Liver (tissue), 3 donors: ENCODE measurements around the gene PATJ.

Experiments
- FOXA1 ChIP-seq: IDR thresholded peaks from 2 replicates; pipeline ENCODE4 v1.6.1; 2016; ENCODE audit warnings: antibody characterized with exemption
- JUND ChIP-seq, 2 donors: IDR thresholded peaks; 2 replicates each; pipeline ENCODE4 v1.6.1; 2016; ENCODE audit warnings: antibody characterized with exemption in 2 of 2
- NR2F2 ChIP-seq: IDR thresholded peaks from 2 replicates; pipeline ENCODE4 v1.6.1; 2016; ENCODE audit warnings: antibody characterized with exemption
- SP1 ChIP-seq: IDR thresholded peaks from 2 replicates; pipeline ENCODE4 v1.6.1; 2018; ENCODE audit warnings: antibody characterized with exemption, mild to moderate bottlenecking
- TAF1 ChIP-seq: conservative IDR thresholded peaks from 2 replicates; pipeline ENCODE4 v1.6.1; 2016; ENCODE audit warnings: antibody characterized with exemption, mild to moderate bottlenecking
- YY1 ChIP-seq: IDR thresholded peaks from 2 replicates; pipeline ENCODE4 v1.6.1; 2016; ENCODE audit warnings: antibody characterized with exemption, mild to moderate bottlenecking
- TF ChIP-seq, protein P1 (sequence below): fragments of 150-350 bp; IDR thresholded peaks from 2 replicates; pipeline ENCODE4 v1.5.1; 2017; ENCODE audit warnings: improper control_type of control experiment, low read depth, low read length; ENCODE audit not compliant: missing input control
- TF ChIP-seq, protein P2 (sequence below): IDR thresholded peaks from 2 replicates; pipeline ENCODE4 v1.6.1; 2016; ENCODE audit warnings: antibody characterized with exemption
- TF ChIP-seq, protein P3 (sequence below): IDR thresholded peaks from 2 replicates; pipeline ENCODE4 v1.6.1; 2016; ENCODE audit warnings: antibody characterized with exemption
- TF ChIP-seq, protein P4 (sequence below): IDR thresholded peaks from 2 replicates; pipeline ENCODE4 v1.6.1; 2016; ENCODE audit warnings: antibody characterized with exemption
- TF ChIP-seq, protein P5 (sequence below): IDR thresholded peaks from 2 replicates; pipeline ENCODE4 v1.6.1; 2016; ENCODE audit warnings: antibody characterized with exemption, mild to moderate bottlenecking
- donor health status: healthy.
- donor health status: healthy.

DNA sequence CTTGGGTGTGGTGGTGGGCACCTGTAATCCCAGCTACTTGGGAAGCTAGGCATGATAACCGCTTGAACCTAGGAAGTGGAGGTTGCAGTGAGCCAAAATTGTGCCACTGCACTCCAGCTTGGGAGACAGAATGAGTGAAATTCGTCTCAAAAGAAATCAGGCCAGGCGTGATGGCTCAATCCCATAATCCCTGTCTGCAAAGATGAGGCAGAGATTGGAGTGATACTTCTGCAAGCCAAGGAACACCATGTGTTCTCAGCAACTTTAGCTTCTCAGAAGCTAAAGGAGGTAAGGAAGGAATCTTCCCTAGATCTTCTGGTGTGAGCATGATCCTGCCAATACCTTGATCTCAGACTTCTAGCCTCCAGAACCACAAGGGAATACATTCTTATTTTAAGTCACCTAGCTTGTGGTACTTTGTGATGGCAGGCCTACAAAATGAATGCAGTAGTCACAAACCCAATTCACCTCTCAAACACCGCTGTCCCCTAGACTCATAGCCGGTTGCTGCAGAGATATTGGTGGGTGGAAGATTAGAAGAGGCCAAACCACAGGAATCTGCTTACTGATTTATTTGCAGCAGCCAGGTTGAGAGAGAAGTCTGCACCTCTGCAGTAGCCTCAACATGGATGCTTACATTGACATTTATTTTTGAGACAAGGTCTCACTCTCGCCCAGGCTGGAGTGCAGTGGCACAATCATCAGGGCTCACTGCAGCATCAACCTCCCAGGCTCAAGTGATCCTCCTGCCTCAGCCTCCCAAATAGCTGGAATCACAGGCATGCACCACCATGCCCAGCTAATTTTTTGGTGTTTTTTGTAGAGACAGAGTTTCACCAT lies 471.0 kb downstream of the PATJ start:
- TF ChIP-seq, protein P1, sequence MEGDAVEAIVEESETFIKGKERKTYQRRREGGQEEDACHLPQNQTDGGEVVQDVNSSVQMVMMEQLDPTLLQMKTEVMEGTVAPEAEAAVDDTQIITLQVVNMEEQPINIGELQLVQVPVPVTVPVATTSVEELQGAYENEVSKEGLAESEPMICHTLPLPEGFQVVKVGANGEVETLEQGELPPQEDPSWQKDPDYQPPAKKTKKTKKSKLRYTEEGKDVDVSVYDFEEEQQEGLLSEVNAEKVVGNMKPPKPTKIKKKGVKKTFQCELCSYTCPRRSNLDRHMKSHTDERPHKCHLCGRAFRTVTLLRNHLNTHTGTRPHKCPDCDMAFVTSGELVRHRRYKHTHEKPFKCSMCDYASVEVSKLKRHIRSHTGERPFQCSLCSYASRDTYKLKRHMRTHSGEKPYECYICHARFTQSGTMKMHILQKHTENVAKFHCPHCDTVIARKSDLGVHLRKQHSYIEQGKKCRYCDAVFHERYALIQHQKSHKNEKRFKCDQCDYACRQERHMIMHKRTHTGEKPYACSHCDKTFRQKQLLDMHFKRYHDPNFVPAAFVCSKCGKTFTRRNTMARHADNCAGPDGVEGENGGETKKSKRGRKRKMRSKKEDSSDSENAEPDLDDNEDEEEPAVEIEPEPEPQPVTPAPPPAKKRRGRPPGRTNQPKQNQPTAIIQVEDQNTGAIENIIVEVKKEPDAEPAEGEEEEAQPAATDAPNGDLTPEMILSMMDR = no peak
- TF ChIP-seq YY1 = no peak
- no peak for TF ChIP-seq JUND (IDR thresholded peaks at IDR 0.05)
- TF ChIP-seq, protein P2, sequence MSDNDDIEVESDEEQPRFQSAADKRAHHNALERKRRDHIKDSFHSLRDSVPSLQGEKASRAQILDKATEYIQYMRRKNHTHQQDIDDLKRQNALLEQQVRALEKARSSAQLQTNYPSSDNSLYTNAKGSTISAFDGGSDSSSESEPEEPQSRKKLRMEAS = no peak
- no peak for TF ChIP-seq SP1
- TF ChIP-seq, protein P3, sequence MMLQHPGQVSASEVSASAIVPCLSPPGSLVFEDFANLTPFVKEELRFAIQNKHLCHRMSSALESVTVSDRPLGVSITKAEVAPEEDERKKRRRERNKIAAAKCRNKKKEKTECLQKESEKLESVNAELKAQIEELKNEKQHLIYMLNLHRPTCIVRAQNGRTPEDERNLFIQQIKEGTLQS = no peak
- TF ChIP-seq, protein P4, sequence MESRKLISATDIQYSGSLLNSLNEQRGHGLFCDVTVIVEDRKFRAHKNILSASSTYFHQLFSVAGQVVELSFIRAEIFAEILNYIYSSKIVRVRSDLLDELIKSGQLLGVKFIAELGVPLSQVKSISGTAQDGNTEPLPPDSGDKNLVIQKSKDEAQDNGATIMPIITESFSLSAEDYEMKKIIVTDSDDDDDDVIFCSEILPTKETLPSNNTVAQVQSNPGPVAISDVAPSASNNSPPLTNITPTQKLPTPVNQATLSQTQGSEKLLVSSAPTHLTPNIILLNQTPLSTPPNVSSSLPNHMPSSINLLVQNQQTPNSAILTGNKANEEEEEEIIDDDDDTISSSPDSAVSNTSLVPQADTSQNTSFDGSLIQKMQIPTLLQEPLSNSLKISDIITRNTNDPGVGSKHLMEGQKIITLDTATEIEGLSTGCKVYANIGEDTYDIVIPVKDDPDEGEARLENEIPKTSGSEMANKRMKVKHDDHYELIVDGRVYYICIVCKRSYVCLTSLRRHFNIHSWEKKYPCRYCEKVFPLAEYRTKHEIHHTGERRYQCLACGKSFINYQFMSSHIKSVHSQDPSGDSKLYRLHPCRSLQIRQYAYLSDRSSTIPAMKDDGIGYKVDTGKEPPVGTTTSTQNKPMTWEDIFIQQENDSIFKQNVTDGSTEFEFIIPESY = no peak
- no peak for TF ChIP-seq FOXA1
- TF ChIP-seq TAF1 = no peak
- TF ChIP-seq, protein P5, sequence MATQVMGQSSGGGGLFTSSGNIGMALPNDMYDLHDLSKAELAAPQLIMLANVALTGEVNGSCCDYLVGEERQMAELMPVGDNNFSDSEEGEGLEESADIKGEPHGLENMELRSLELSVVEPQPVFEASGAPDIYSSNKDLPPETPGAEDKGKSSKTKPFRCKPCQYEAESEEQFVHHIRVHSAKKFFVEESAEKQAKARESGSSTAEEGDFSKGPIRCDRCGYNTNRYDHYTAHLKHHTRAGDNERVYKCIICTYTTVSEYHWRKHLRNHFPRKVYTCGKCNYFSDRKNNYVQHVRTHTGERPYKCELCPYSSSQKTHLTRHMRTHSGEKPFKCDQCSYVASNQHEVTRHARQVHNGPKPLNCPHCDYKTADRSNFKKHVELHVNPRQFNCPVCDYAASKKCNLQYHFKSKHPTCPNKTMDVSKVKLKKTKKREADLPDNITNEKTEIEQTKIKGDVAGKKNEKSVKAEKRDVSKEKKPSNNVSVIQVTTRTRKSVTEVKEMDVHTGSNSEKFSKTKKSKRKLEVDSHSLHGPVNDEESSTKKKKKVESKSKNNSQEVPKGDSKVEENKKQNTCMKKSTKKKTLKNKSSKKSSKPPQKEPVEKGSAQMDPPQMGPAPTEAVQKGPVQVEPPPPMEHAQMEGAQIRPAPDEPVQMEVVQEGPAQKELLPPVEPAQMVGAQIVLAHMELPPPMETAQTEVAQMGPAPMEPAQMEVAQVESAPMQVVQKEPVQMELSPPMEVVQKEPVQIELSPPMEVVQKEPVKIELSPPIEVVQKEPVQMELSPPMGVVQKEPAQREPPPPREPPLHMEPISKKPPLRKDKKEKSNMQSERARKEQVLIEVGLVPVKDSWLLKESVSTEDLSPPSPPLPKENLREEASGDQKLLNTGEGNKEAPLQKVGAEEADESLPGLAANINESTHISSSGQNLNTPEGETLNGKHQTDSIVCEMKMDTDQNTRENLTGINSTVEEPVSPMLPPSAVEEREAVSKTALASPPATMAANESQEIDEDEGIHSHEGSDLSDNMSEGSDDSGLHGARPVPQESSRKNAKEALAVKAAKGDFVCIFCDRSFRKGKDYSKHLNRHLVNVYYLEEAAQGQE = no peak
- TF ChIP-seq NR2F2 = no peak
